Activated B cell treated with CpG ODN at 0.5 μM for 24 hours (primary cell): ENCODE data around the gene RYR1. TPM values are rescaled to one million over a fixed set of nuclear protein-coding genes. Genes with fewer than 3 reads are reported as not detected.
"Not testable (repeated sequence)": the region's sequence is repeated elsewhere in the genome, so short reads cannot be mapped to it uniquely, and the experiment has no call there.

Experiments used
- ATAC-seq: fragments of 200-7000 bp; cut with Tn5 transposase; one replicate; pipeline ENCODE4 v1.10.0; 2021; ENCODE audit warnings: low read depth, mild to moderate bottlenecking, moderate library complexity
- CTCF ChIA-PET: fragments of 350-600 bp; sonication (Branson Sonifier 250); formaldehyde crosslinking; loops from one replicate; lab custom pipeline; 2021; ENCODE audit warnings: antibody characterized with exemption; lab: Charles Lee
- POLR2A ChIA-PET: fragments of 350-600 bp; sonication (Branson Sonifier 250); formaldehyde crosslinking; loops from one replicate; lab custom pipeline; 2021; ENCODE audit warnings: antibody characterized with exemption; lab: Charles Lee
- DNase-seq: peaks from one replicate; pipeline ENCODE4 v3.0.0; 2022
- H3K27ac Mint-ChIP-seq: one replicate; pipeline ENCODE4 v1.8.0; 2020; ENCODE audit warnings: mixed read lengths
- H3K27me3 Mint-ChIP-seq: one replicate; pipeline ENCODE4 v1.8.0; 2021; ENCODE audit warnings: mixed read lengths
- H3K36me3 Mint-ChIP-seq: one replicate; pipeline ENCODE4 v1.8.0; 2021; ENCODE audit warnings: low read depth, mixed read lengths
- H3K4me1 Mint-ChIP-seq: one replicate; pipeline ENCODE4 v1.8.0; 2021; ENCODE audit warnings: mixed read lengths
- H3K4me3 Mint-ChIP-seq: one replicate; pipeline ENCODE4 v1.8.0; 2020; ENCODE audit warnings: mild to moderate bottlenecking, mixed read lengths
- H3K9me3 Mint-ChIP-seq: one replicate; pipeline ENCODE4 v1.8.0; 2020; ENCODE audit warnings: mixed read lengths
- intact Hi-C: fragments of 100-400 bp; cut with micrococcal nuclease; formaldehyde crosslinking; loops from one replicate; pipeline ENCODE4 v1.15.1; 2024
- total RNA-seq: library from RNA; stranded (reverse); gene quantifications from 2 replicates; pipeline ENCODE4 v1.2.3, GENCODE V29; 2022
- TF ChIP-seq, protein P1 (sequence below): fragments of 200-600 bp; IDR thresholded peaks from one replicate; pipeline ENCODE4 v1.8.0; 2022; ENCODE audit warnings: antibody characterized with exemption, mild to moderate bottlenecking

RYR1 gene
- total RNA-seq, 1 donor from 2014 or later = 4.1 TPM

DNA sequence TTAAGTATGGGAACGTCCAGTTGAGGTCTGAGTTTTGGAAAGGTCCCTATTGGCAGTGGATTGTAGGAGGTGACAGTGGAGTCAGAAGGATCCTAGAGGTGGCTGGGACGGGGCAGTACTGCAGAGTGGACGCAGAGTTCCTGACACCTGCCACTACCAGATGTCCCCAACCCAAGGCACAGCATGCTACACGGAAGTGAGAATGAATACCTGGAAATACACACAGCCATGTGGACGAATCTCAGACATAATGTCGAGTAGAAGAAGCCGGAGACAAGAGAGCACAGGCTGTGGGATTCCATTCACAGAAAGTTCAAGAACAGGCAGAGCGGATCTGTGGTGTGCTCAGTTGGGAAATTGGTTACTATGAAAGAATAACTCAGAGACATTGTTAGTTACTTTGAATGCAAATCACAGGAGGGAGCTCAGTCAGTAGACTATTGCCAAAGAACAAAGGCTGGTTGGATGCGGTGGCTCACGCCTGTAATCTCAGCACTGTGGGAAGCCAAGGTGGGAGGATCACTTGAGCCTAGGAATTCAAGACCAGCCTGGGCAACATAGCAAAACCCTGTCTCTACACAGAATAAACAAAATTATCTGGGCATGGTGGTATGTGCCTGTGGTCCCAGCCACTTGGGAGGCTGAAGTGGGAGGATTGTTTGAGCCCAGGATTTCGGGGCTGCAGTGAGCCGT lies 37.4 kb downstream of the RYR1 start:
- TF ChIP-seq, protein P1, sequence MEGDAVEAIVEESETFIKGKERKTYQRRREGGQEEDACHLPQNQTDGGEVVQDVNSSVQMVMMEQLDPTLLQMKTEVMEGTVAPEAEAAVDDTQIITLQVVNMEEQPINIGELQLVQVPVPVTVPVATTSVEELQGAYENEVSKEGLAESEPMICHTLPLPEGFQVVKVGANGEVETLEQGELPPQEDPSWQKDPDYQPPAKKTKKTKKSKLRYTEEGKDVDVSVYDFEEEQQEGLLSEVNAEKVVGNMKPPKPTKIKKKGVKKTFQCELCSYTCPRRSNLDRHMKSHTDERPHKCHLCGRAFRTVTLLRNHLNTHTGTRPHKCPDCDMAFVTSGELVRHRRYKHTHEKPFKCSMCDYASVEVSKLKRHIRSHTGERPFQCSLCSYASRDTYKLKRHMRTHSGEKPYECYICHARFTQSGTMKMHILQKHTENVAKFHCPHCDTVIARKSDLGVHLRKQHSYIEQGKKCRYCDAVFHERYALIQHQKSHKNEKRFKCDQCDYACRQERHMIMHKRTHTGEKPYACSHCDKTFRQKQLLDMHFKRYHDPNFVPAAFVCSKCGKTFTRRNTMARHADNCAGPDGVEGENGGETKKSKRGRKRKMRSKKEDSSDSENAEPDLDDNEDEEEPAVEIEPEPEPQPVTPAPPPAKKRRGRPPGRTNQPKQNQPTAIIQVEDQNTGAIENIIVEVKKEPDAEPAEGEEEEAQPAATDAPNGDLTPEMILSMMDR = no peak
- H3K4me3 Mint-ChIP-seq = no peak overlapping the region
- DNase-seq (no peak), ATAC-seq (no peak)
- H3K36me3 Mint-ChIP-seq = no peaks in the 10 kb centered on the region
- CTCF ChIA-PET = no interaction called here
- H3K4me1 Mint-ChIP-seq = no peaks in the 10 kb centered on the region
- POLR2A ChIA-PET = no interaction called here
- no peaks in the 10 kb centered on the region for H3K9me3 Mint-ChIP-seq
- intact Hi-C loops = no loop called here
- peaks cover 3% of the 10 kb centered on the region for H3K27me3 Mint-ChIP-seq
- H3K27ac Mint-ChIP-seq = no peak overlapping the region

DNA sequence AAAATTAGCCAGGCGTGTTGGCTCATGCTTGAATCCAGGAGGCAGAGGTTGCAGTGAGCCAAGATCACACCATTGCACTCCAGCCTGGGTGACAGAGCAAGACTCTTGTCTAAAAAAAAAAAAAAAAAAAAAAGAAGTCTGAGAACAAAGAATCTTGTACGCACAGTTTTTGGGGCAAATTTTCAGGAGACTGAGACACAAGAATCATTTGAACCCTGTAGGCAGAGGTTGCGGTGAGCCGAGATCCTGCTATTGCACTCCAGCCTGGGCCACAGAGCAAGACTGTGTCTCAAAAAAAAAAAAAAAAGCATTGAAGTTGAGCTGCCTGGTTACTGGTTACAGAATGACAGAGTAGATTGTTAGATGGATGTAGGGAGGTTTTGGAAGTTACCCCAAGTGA lies 39.2 kb downstream of the RYR1 start:
- H3K36me3 Mint-ChIP-seq, H3K27me3 Mint-ChIP-seq, ATAC-seq, CTCF ChIA-PET, POLR2A ChIA-PET, H3K4me1 Mint-ChIP-seq, H3K9me3 Mint-ChIP-seq, intact Hi-C loops, H3K4me3 Mint-ChIP-seq, H3K27ac Mint-ChIP-seq, DNase-seq: not testable (repeated sequence)

DNA sequence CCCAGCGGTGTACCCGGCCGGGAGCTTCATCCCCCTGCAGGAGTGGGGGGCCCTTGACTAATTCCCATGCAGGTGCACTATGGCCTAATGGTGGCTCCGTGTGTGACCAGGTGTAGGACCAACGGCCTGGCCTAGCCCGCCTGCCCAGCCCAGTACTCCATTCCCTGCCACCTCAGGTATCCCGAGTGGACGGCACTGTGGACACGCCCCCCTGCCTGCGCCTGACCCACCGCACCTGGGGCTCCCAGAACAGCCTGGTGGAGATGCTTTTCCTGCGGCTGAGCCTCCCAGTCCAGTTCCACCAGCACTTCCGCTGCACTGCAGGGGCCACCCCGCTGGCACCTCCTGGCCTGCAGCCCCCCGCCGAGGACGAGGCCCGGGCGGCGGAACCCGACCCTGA lies 39.7 kb downstream of the RYR1 start:
- H3K4me1 Mint-ChIP-seq = no peaks in the 10 kb centered on the region
- POLR2A ChIA-PET = no interaction called here
- H3K4me3 Mint-ChIP-seq = no peak overlapping the region
- H3K27ac Mint-ChIP-seq = no peak overlapping the region
- no peaks in the 10 kb centered on the region for H3K9me3 Mint-ChIP-seq
- H3K27me3 Mint-ChIP-seq = peaks cover 5% of the 10 kb centered on the region
- ATAC-seq (no peak), DNase-seq (no peak)
- no peaks in the 10 kb centered on the region for H3K36me3 Mint-ChIP-seq
- TF ChIP-seq, protein P1 = no peak
- intact Hi-C loops = no loop called here
- CTCF ChIA-PET = no interaction called here

DNA sequence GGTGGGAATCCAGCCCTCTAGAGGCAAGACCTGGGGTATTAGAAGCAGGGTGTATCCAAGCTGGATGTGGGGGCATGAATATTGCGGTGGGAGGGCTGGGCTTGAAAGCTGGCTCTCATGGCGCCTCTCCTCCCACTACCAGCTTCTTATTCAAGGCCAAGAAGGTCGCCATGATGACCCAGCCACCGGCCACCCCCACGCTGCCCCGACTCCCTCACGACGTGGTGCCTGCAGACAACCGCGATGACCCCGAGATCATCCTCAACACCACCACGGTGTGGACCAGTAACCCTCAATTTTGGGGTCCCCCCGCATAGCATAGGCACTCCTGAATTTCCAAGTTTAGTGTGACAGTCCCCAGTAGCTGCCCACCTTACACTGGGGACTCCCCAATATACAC lies 41.7 kb downstream of the RYR1 start:
- no peaks in the 10 kb centered on the region for H3K4me1 Mint-ChIP-seq
- H3K27ac Mint-ChIP-seq = no peak overlapping the region
- H3K36me3 Mint-ChIP-seq = no peaks in the 10 kb centered on the region
- H3K27me3 Mint-ChIP-seq = peaks cover 5% of the 10 kb centered on the region
- DNase-seq (no peak), ATAC-seq (no peak)
- CTCF ChIA-PET = interaction anchor here (1.1 kb wide), 1 partner anchor 72 kb away, joined by 3 read pairs; the partner anchor contains the start of gene FAM98C
- TF ChIP-seq, protein P1 = no peak
- H3K4me3 Mint-ChIP-seq = no peak overlapping the region
- POLR2A ChIA-PET = no interaction called here
- no peaks in the 10 kb centered on the region for H3K9me3 Mint-ChIP-seq
- intact Hi-C loops = no loop called here

DNA sequence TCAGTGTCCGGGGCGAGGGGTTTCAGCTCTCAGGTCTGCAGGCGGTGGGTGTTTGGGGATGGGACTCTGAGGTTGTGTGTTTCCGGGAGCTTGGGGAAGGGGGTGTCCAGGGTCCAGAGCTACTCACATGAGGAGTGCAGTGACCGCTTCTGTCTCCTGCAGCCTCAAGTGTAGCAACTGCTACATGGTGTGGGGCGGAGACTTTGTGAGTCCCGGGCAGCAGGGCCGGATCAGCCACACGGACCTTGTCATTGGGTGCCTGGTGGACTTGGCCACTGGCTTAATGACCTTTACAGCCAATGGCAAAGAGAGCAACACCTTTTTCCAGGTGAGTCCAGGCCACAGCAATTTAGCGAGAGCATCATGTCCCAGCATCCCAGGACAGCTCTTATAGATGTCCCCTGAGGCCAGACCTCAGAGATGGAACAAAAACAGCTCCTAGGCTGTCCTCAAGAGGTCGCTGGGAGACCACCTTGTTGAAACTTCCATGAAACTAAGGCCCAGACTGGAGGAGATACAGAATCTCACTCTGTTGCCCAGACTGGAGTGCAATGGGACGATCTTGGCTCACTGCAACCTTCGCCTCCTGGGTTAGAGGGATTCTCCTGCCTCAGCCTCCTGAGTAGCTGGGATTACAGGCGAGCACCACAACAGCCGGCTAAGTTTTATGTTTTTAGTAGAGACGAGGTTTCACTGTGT lies 44.9 kb downstream of the RYR1 start:
- DNase-seq = no peak
- H3K4me1 Mint-ChIP-seq = no peaks in the 10 kb centered on the region
- peaks cover 5% of the 10 kb centered on the region for H3K27me3 Mint-ChIP-seq
- H3K36me3 Mint-ChIP-seq = no peaks in the 10 kb centered on the region
- H3K9me3 Mint-ChIP-seq = no peaks in the 10 kb centered on the region
- ChIA-PET POLR2A (interaction anchor here (0.5 kb wide), 1 partner anchor 149 kb away, joined by 3 read pairs; no protein-coding TSS in a partner anchor), CTCF (interaction anchor here (0.9 to 1.1 kb wide), 2 partner anchors 156 to 409 kb away, joined by 3 read pairs; no protein-coding TSS in a partner anchor)
- TF ChIP-seq, protein P1 = no peak
- intact Hi-C loops = no loop called here
- no peak for ATAC-seq
- H3K27ac Mint-ChIP-seq = no peak overlapping the region
- no peak overlapping the region for H3K4me3 Mint-ChIP-seq
